ENCODE data around the gene NCOA3. TPM values are rescaled to one million over a fixed set of nuclear protein-coding genes. Genes with fewer than 3 reads are reported as not detected.

Gene NCOA3
- total RNA-seq, 2 experiments from 2014 or later = 58.1 to 66.4 TPM

GRCh38 chr20:47534405-47534804 lies 32.7 kb downstream of the NCOA3 start:
- no peaks in the 10 kb centered on the region for H3K9me3 Mint-ChIP-seq
- H3K27ac Mint-ChIP-seq = no peak overlapping the region
- peaks cover 49% of the 10 kb centered on the region for H3K4me1 Mint-ChIP-seq
- no peak for DNase-seq
- H3K27me3 Mint-ChIP-seq = no peaks in the 10 kb centered on the region
- peaks cover 41% of the 10 kb centered on the region for H3K36me3 Mint-ChIP-seq
- no peak overlapping the region for H3K4me3 Mint-ChIP-seq

- Mint-ChIP-seq H3K36me3 (peaks cover 37% of the 10 kb centered on the region), H3K9me3 (no peaks in the 10 kb centered on the region), H3K27me3 (no peaks in the 10 kb centered on the region), H3K4me3 (no peak overlapping the region), H3K4me1 (peaks cover 52% of the 10 kb centered on the region), H3K27ac (no peak overlapping the region)
- DNase-seq = no peak
These were observed 33.4 kb downstream of the NCOA3 start for GRCh38 chr20:47535088-47535487.

GRCh38 chr20:47535994-47536393 lies 34.3 kb downstream of the NCOA3 start:
- no peak for DNase-seq
- no peak overlapping the region for H3K27ac Mint-ChIP-seq
- H3K4me3 Mint-ChIP-seq = no peak overlapping the region
- H3K9me3 Mint-ChIP-seq = no peaks in the 10 kb centered on the region
- peaks cover 57% of the 10 kb centered on the region for H3K4me1 Mint-ChIP-seq
- H3K36me3 Mint-ChIP-seq = peaks cover 36% of the 10 kb centered on the region
- H3K27me3 Mint-ChIP-seq = no peaks in the 10 kb centered on the region

- peak overlapping the region; percentile 74 for H3K27ac Mint-ChIP-seq
- DNase-seq = no peak
- H3K4me3 Mint-ChIP-seq = no peak overlapping the region
- no peaks in the 10 kb centered on the region for H3K27me3 Mint-ChIP-seq
- H3K4me1 Mint-ChIP-seq = peaks cover 72% of the 10 kb centered on the region
- H3K36me3 Mint-ChIP-seq = peaks cover 32% of the 10 kb centered on the region
- no peaks in the 10 kb centered on the region for H3K9me3 Mint-ChIP-seq
These were observed 39.0 kb downstream of the NCOA3 start for GRCh38 chr20:47540443-47541354.

GRCh38 chr20:47541355-47541922 lies 39.8 kb downstream of the NCOA3 start:
- peak overlapping the region; percentile 48 for H3K27ac Mint-ChIP-seq
- H3K4me3 Mint-ChIP-seq = no peak overlapping the region
- H3K27me3 Mint-ChIP-seq = no peaks in the 10 kb centered on the region

GRCh38 chr20:47543006-47543431 lies 41.3 kb downstream of the NCOA3 start:
- H3K4me3 Mint-ChIP-seq = no peak overlapping the region
- no peaks in the 10 kb centered on the region for H3K9me3 Mint-ChIP-seq
- H3K27ac Mint-ChIP-seq = peak overlapping the region; percentile 19
- DNase-seq = no peak
- H3K27me3 Mint-ChIP-seq = no peaks in the 10 kb centered on the region
- peaks cover 39% of the 10 kb centered on the region for H3K36me3 Mint-ChIP-seq
- H3K4me1 Mint-ChIP-seq = peaks cover 72% of the 10 kb centered on the region

More at GRCh38 chr20:47541355-47541922, 39.8 kb downstream of the NCOA3 start:
- no peaks in the 10 kb centered on the region for H3K9me3 Mint-ChIP-seq
- no peak for DNase-seq
- H3K36me3 Mint-ChIP-seq = peaks cover 33% of the 10 kb centered on the region
- H3K4me1 Mint-ChIP-seq = peaks cover 72% of the 10 kb centered on the region

- H3K4me3 Mint-ChIP-seq = no peak overlapping the region
- peaks cover 61% of the 10 kb centered on the region for H3K4me1 Mint-ChIP-seq
- no peak for DNase-seq
- H3K36me3 Mint-ChIP-seq = peaks cover 36% of the 10 kb centered on the region
- H3K9me3 Mint-ChIP-seq = no peaks in the 10 kb centered on the region
- H3K27me3 Mint-ChIP-seq = no peaks in the 10 kb centered on the region
- H3K27ac Mint-ChIP-seq = no peak overlapping the region
These were observed 42.6 kb downstream of the NCOA3 start for GRCh38 chr20:47544240-47544639.

GRCh38 chr20:47544852-47545251 lies 43.2 kb downstream of the NCOA3 start:
- Mint-ChIP-seq H3K36me3 (peaks cover 39% of the 10 kb centered on the region), H3K9me3 (no peaks in the 10 kb centered on the region), H3K27ac (no peak overlapping the region), H3K4me3 (no peak overlapping the region), H3K4me1 (peaks cover 58% of the 10 kb centered on the region), H3K27me3 (no peaks in the 10 kb centered on the region)
- no peak for DNase-seq

GRCh38 chr20:47545499-47545898 lies 43.8 kb downstream of the NCOA3 start:
- DNase-seq = no peak
- H3K27ac Mint-ChIP-seq = peak overlapping the region; percentile 5
- peaks cover 54% of the 10 kb centered on the region for H3K4me1 Mint-ChIP-seq
- no peak overlapping the region for H3K4me3 Mint-ChIP-seq
- H3K9me3 Mint-ChIP-seq = no peaks in the 10 kb centered on the region
- H3K36me3 Mint-ChIP-seq = peaks cover 42% of the 10 kb centered on the region
- H3K27me3 Mint-ChIP-seq = no peaks in the 10 kb centered on the region

- Mint-ChIP-seq H3K27me3 (no peaks in the 10 kb centered on the region), H3K9me3 (no peaks in the 10 kb centered on the region), H3K27ac (no peak overlapping the region), H3K4me1 (peaks cover 54% of the 10 kb centered on the region), H3K36me3 (peaks cover 40% of the 10 kb centered on the region), H3K4me3 (no peak overlapping the region)
- no peak for DNase-seq
These were observed 44.7 kb downstream of the NCOA3 start for GRCh38 chr20:47546184-47547033.

GRCh38 chr20:47547034-47547387 lies 45.3 kb downstream of the NCOA3 start:
- peaks cover 55% of the 10 kb centered on the region for H3K4me1 Mint-ChIP-seq
- no peaks in the 10 kb centered on the region for H3K27me3 Mint-ChIP-seq
- H3K36me3 Mint-ChIP-seq = peaks cover 40% of the 10 kb centered on the region
- DNase-seq = no peak
- H3K9me3 Mint-ChIP-seq = no peaks in the 10 kb centered on the region
- H3K4me3 Mint-ChIP-seq = no peak overlapping the region
- no peak overlapping the region for H3K27ac Mint-ChIP-seq

GRCh38 chr20:47549671-47550070 lies 48.0 kb downstream of the NCOA3 start:
- Mint-ChIP-seq H3K27ac (peak overlapping the region; percentile 39), H3K4me3 (no peak overlapping the region)

GRCh38 chr20:47551222-47551621 lies 49.5 kb downstream of the NCOA3 start:
- no peaks in the 10 kb centered on the region for H3K27me3 Mint-ChIP-seq
- H3K27ac Mint-ChIP-seq = no peak overlapping the region
- H3K9me3 Mint-ChIP-seq = no peaks in the 10 kb centered on the region
- H3K4me1 Mint-ChIP-seq = peaks cover 32% of the 10 kb centered on the region
- no peak overlapping the region for H3K4me3 Mint-ChIP-seq
- H3K36me3 Mint-ChIP-seq = peaks cover 33% of the 10 kb centered on the region
- DNase-seq = no peak

More at GRCh38 chr20:47549671-47550070, 48.0 kb downstream of the NCOA3 start:
- peaks cover 37% of the 10 kb centered on the region for H3K36me3 Mint-ChIP-seq
- no peak for DNase-seq
- H3K4me1 Mint-ChIP-seq = peaks cover 36% of the 10 kb centered on the region
- no peaks in the 10 kb centered on the region for H3K27me3 Mint-ChIP-seq
- H3K9me3 Mint-ChIP-seq = no peaks in the 10 kb centered on the region

- peaks cover 34% of the 10 kb centered on the region for H3K4me1 Mint-ChIP-seq
- H3K27me3 Mint-ChIP-seq = no peaks in the 10 kb centered on the region
These were observed 50.2 kb downstream of the NCOA3 start for GRCh38 chr20:47551841-47552240.

GRCh38 chr20:47552996-47553395 lies 51.3 kb downstream of the NCOA3 start:
- Mint-ChIP-seq H3K27ac (no peak overlapping the region), H3K36me3 (peaks cover 27% of the 10 kb centered on the region), H3K27me3 (no peaks in the 10 kb centered on the region), H3K4me1 (peaks cover 40% of the 10 kb centered on the region), H3K9me3 (no peaks in the 10 kb centered on the region), H3K4me3 (no peak overlapping the region)
- DNase-seq = no peak

More at GRCh38 chr20:47551841-47552240, 50.2 kb downstream of the NCOA3 start:
- Mint-ChIP-seq H3K9me3 (no peaks in the 10 kb centered on the region), H3K4me3 (no peak overlapping the region), H3K27ac (no peak overlapping the region), H3K36me3 (peaks cover 29% of the 10 kb centered on the region)
- DNase-seq = no peak

Measured in activated naive CD8-positive, alpha-beta T cell treated with anti-CD3 and anti-CD28 coated beads for 36 hours (primary cell).